Measurements from ENCODE around the gene SCGN. TPM values are rescaled to one million over a fixed set of nuclear protein-coding genes. Genes with fewer than 3 reads are reported as not detected.
A peak's percentile ranks its signal among the peaks of the same experiment; 100 is the strongest.

The SCGN gene
- total and polyA plus RNA-seq, 2 of the 13 experiments (the other 11 are each of a cell fraction or from before 2014, with no cell fraction given): 2.9 to 29.0 TPM

DNA sequence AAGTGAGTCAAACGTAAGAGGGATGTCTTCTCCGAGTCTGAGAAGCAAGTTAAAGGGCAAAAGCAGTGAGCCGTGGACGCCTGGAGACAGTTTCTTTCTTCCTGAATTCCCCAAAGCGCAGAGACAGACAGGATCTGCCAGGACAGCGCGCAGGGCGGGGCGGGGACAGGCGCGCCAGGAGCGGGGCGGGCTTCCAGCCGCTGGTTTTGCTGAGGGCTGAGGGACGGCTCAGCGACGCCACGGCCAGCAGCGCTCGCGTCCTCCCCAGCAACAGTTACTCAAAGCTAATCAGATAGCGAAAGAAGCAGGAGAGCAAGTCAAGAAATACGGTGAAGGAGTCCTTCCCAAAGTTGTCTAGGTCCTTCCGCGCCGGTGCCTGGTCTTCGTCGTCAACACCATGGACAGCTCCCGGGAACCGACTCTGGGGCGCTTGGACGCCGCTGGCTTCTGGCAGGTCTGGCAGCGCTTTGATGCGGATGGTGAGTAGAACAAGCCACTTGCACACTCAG is at the start of gene SCGN (continued):
- TF ChIP-seq, protein P1, sequence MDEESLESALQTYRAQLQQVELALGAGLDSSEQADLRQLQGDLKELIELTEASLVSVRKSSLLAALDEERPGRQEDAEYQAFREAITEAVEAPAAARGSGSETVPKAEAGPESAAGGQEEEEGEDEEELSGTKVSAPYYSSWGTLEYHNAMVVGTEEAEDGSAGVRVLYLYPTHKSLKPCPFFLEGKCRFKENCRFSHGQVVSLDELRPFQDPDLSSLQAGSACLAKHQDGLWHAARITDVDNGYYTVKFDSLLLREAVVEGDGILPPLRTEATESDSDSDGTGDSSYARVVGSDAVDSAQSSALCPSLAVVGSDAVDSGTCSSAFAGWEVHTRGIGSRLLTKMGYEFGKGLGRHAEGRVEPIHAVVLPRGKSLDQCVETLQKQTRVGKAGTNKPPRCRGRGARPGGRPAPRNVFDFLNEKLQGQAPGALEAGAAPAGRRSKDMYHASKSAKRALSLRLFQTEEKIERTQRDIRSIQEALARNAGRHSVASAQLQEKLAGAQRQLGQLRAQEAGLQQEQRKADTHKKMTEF (CRISPR knock-in tag; IDR thresholded peaks at IDR 0.05): peak; percentile 86
- peak; percentile 84 for TF ChIP-seq CHCHD3 (CRISPR knock-in tag; IDR thresholded peaks at IDR 0.05)
- TF ChIP-seq, protein P2, sequence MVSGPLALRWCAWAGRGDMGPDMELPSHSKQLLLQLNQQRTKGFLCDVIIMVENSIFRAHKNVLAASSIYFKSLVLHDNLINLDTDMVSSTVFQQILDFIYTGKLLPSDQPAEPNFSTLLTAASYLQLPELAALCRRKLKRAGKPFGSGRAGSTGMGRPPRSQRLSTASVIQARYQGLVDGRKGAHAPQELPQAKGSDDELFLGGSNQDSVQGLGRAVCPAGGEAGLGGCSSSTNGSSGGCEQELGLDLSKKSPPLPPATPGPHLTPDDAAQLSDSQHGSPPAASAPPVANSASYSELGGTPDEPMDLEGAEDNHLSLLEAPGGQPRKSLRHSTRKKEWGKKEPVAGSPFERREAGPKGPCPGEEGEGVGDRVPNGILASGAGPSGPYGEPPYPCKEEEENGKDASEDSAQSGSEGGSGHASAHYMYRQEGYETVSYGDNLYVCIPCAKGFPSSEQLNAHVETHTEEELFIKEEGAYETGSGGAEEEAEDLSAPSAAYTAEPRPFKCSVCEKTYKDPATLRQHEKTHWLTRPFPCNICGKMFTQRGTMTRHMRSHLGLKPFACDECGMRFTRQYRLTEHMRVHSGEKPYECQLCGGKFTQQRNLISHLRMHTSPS (CRISPR knock-in tag; IDR thresholded peaks at IDR 0.05; ENCODE audit: low read depth): no peak
- peak; percentile 91; the same call in 1 of the 2 replicates for TF ChIP-seq PRMT3 (CRISPR knock-in tag; IDR thresholded peaks at IDR 0.05; ENCODE audit: borderline replicate concordance, low read depth)
- TF ChIP-seq, protein P3, sequence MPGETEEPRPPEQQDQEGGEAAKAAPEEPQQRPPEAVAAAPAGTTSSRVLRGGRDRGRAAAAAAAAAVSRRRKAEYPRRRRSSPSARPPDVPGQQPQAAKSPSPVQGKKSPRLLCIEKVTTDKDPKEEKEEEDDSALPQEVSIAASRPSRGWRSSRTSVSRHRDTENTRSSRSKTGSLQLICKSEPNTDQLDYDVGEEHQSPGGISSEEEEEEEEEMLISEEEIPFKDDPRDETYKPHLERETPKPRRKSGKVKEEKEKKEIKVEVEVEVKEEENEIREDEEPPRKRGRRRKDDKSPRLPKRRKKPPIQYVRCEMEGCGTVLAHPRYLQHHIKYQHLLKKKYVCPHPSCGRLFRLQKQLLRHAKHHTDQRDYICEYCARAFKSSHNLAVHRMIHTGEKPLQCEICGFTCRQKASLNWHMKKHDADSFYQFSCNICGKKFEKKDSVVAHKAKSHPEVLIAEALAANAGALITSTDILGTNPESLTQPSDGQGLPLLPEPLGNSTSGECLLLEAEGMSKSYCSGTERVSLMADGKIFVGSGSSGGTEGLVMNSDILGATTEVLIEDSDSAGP (CRISPR knock-in tag; IDR thresholded peaks at IDR 0.05; ENCODE audit: borderline replicate concordance): peak; percentile 79
- TF ChIP-seq SNAPC4 (CRISPR knock-in tag; IDR thresholded peaks at IDR 0.05): peak; percentile 66; the same call in 1 of the 2 replicates
- TF ChIP-seq TERF1 (CRISPR knock-in tag; IDR thresholded peaks at IDR 0.05): no peak
- TF ChIP-seq GLI4 (CRISPR knock-in tag; IDR thresholded peaks at IDR 0.05; ENCODE audit: borderline replicate concordance): peak; percentile 95
- TF ChIP-seq, protein P4, sequence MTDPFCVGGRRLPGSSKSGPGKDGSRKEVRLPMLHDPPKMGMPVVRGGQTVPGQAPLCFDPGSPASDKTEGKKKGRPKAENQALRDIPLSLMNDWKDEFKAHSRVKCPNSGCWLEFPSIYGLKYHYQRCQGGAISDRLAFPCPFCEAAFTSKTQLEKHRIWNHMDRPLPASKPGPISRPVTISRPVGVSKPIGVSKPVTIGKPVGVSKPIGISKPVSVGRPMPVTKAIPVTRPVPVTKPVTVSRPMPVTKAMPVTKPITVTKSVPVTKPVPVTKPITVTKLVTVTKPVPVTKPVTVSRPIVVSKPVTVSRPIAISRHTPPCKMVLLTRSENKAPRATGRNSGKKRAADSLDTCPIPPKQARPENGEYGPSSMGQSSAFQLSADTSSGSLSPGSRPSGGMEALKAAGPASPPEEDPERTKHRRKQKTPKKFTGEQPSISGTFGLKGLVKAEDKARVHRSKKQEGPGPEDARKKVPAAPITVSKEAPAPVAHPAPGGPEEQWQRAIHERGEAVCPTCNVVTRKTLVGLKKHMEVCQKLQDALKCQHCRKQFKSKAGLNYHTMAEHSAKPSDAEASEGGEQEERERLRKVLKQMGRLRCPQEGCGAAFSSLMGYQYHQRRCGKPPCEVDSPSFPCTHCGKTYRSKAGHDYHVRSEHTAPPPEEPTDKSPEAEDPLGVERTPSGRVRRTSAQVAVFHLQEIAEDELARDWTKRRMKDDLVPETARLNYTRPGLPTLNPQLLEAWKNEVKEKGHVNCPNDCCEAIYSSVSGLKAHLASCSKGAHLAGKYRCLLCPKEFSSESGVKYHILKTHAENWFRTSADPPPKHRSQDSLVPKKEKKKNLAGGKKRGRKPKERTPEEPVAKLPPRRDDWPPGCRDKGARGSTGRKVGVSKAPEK (CRISPR knock-in tag; IDR thresholded peaks at IDR 0.05; ENCODE audit: borderline replicate concordance): peak; percentile 93; the same call in 1 of the 2 replicates
- TF ChIP-seq SMAD1 (CRISPR knock-in tag; IDR thresholded peaks at IDR 0.05; ENCODE audit: borderline replicate concordance, low read depth): peak; percentile 79; the same call in 1 of the 2 replicates
- TF ChIP-seq RFXAP (CRISPR knock-in tag; IDR thresholded peaks at IDR 0.05; ENCODE audit: borderline replicate concordance): peak; percentile 96
- TF ChIP-seq TBL1XR1 (IDR thresholded peaks at IDR 0.05; ENCODE audit: borderline replicate concordance, low read length, partially characterized antibody): no peak
- TF ChIP-seq ZSCAN21 (CRISPR knock-in tag; IDR thresholded peaks at IDR 0.05; ENCODE audit: borderline replicate concordance): peak; percentile 94
